GM20000 (cell line): ENCODE results near the gene POLA2.

Source experiments
- DNase-seq: peaks from one replicate; pipeline ENCODE4 v3.0.0; 2012; ENCODE audit warnings: low spot score
- CTCF ChIP-seq: IDR thresholded peaks from 2 replicates; pipeline ENCODE4 v1.5.1; 2012; ENCODE audit warnings: mild to moderate bottlenecking, control low read depth; ENCODE audit errors: extremely low read depth, missing control alignments

POLA2 gene

DNA sequence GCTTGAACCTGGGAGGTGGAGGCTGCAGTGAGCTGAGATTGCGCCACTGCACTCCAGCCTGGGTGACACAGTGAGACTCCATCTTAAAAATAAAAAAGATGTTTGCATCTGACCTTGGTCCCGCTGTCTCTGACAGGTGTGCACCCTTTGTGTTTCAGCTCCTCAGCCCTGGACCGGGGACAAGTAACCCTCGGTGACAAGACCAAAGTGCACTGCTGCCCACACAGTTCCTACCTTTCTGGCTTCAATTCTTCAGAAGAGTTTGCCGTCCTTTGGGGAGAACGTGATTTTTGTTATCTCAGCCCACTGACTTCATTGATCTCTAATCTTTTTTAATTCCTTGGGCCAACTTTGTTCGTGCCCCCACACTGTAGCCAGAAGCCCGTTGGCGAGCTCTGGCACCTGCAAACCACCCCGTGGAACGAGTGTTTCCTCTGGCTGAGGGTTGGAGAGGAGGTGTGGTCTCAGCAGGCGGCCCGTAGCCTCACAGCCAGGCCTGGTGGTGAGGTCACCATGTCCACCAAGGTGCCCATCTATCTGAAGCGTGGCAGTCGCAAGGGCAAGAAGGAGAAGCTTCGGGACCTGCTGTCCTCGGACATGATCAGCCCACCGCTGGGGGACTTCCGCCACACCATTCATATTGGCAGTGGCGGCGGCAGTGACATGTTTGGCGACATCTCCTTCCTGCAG is 58.8 kb downstream of the POLA2 start:
- no peak for DNase-seq
- no peak for TF ChIP-seq CTCF

GRCh38 chr11:65321076-65321475 is 59.3 kb downstream of the POLA2 start:
- no peak for TF ChIP-seq CTCF
- no peak for DNase-seq

DNA sequence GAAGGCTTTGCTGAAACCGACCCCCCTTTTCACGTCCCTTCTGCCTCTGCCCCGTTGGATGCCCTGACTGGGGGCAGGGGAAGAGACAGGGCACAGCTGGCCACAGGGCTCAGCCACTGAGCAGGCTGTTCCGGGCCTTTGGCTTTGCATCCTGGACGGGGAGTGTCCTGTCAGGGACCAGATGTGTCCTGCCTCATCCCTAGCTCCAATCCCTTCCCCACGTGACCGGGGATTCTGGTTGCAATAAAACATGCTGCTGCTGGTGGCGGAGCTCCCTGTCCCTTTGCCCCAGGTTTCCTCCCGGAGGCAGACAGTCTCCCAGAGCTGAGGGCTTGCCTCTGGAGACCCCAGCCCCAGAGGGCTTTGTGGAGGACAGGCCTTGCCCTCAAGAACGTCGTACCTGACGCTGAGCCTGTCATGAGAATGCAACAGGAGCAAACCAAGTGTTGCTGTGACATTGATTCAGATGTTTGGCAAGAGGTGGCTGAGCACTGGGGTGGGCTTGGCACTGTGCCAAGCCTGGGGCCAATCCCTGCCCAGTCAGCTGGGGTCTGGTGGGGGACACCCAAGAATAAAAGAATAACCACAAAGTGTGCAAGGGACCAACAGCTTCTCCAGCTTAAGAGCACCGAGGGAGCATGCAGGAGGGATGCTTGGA is 60.2 kb downstream of the POLA2 start:
- TF ChIP-seq CTCF, result no peak
- DNase-seq, result no peak

DNA sequence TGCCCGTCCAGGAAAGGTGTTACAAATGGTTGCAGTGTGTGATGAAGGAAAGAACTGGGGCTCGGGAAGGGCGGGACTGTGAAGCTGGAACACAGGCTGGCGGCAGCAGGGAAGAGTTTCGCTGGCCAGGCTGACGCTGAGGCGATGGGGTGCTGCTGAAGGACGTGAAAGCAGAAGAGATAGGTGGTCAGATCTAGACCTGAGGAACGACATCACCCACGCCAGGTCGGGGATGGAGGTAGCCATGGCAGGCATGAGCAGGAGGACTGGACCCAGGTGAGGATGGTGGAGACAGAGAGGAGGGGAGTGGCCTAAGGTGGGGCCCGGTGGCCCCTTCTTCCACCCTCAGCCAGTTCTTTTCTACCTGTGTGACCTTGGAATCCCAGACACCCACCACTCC is 62.1 kb downstream of the POLA2 start:
- no peak for TF ChIP-seq CTCF
- DNase-seq, result no peak

- no peak for TF ChIP-seq CTCF
- DNase-seq, result no peak
These were observed 63.7 kb downstream of the POLA2 start for GRCh38 chr11:65325435-65325834.

DNA sequence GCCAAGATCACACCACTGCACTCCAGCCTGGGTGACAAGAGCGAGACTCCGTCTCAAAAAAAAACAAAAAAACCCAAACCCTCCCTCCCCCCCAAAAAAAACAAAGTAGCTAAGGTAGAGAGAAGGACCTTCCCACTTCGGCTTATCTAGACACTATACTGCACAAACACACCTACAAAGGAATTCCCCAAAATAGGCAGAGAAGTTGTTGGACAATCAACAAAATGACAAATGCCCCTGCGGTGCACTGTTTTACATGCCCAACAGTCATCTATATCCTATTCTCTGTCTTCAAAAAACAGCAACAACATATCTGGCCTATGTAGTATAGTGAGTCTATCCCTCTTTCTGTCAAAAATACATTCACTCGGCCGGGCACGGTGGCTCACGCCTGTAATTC is 65.3 kb downstream of the POLA2 start:
- DNase-seq, result no peak
- TF ChIP-seq CTCF, result no peak

DNA sequence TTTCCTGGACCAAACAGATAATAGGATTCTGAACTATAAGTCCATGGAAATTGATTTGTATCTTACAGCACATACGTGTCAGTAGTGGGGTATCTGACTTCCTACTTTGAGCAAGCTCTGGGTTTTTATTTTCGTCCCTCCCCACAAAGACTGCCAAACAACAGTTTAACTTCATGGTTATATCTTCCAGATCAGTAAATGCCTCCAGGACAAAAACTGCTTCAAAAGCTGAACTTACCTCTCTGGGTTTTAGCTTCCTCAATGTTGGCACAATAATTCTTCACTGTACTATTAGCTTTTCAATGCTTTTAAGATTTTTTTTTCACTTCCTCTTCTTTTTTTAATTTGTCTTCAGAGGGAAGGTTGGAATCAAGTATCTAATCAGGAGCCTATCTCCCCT is 67.7 kb downstream of the POLA2 start:
- no peak for DNase-seq
- TF ChIP-seq CTCF, result no peak
